ENCODE results near the gene GDF9.

Gene GDF9

GRCh38 chr5:132841305-132841704, 25.0 kb downstream of the GDF9 start:
- peak in 1 of 42 donors; percentile 47 for DNase-seq

DNA sequence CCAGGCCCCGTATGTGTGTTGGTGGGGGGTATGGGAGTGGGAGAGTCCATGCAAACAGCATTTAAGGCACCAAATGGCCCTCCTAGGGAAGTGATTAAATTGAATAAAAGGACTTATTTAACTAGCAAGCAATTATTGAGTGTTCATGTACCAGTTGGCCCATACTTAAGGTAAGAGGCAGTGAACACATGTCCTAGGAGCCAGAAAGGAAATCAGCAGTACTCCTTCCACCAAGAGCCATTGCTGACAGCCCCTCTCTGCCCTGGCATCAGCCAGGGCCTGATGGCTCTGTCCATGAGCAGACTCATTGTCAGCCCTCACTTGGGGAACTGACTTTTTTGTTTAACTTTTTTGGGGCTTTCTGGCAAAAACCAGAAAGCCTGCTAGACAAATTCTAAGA, 25.4 kb downstream of the GDF9 start:
- no peak for DNase-seq
- intact Hi-C loops (cut with DNase I), result no loop called here

More at GRCh38 chr5:132841305-132841704, 25.0 kb downstream of the GDF9 start:
- intact Hi-C loops (cut with DNase I), result no loop called here

DNA sequence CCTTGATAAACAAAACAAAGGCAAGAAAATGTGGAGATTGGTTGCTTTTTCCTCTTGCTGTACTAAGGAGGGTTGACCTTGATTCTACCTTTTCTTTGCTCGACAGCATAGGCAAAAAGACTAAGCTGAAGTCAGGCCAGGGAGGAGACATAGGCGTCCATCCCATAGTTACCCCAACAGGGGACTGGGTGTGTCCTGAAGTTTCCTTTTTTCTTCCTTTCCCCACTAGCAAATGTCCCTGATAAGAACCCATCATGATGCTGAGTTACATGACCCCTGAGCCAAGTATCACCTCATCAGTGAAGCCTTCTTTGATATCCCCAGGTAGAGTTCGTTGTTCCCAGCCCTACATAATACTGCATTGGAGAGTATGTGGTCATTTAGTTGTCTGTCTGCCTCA, 26.0 kb downstream of the GDF9 start:
- no peak for DNase-seq
- intact Hi-C loops (cut with DNase I), result no loop called here

DNA sequence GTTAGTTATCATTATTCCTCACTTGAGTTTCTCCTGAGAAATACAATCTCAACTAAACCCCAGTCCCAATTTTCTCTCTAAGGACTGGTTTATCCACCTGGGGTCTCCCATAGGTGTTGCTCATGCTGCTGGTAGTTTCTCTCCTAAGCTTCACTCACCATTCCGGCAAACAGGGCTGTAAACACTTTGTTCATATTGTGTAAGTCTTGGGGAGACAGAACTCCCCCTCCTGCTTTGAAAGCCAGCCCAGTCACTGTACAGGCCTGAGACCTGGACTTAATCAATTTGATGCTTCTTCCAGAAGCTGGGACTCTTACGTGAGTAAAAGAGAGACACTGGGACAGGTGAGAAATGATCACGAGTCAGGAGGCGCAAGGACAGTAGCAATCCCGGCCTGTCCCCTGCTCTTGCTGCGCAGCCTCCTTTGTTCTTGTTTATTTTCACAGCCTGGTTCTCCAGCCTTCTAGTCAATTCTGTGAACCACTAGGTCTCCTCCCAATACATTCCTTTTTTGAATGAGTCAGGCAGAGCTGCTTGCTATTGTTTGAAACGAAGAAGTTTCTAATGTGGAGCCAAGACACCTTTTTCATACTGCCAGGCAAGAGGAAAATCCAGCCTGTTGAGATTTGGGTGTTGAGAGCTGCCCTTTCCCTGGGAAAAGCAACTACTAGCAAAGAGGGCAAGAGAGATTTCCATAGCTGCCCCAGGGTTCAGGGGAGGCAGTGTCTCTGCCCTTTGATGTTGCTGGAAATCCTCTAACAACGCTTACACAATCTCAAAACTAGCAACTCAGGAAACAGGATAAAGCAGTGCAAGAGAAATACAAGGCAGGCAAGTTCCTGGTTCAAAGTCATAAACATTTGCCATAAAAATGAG, 26.6 kb downstream of the GDF9 start:
- intact Hi-C loops (cut with DNase I), result no loop called here
- DNase-seq, result no peak

DNA sequence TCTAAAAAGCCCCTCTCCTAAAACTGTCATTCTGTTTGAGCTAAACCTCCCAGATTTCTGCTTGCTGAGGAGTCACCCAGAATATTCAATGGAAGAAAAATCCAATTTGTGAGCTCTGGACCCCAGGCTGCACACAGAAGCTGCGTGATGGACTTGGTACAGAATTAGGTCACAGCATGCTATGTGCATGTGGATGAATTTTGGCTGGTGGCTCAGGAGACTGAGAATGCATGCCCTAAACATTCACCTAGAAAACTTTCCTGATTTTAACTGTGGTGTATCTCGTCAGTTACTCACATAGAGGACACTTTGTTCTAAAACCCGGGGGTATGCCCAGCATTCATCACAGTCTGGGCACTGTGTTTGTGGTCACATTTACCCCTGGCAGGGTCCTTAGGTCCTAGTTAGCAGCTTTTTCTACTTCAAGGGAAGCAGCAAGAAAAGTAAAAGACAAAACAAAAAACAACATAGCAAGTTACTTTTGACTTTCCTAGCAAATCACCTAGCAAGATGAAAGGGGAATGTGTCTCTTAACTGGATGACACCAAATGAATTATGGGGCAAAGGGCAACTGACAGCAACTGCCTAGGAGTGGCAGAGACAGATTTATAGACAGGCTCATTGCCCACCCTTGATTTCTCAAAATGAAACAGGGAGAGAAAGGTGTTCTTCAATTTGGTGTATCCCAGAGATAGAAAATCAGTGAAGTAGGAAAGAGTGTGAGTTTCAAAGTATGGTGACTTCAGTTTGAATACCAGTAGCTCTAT, 27.6 kb downstream of the GDF9 start:
- DNase-seq, result no peak
- intact Hi-C loops (cut with DNase I), result no loop called here

DNA sequence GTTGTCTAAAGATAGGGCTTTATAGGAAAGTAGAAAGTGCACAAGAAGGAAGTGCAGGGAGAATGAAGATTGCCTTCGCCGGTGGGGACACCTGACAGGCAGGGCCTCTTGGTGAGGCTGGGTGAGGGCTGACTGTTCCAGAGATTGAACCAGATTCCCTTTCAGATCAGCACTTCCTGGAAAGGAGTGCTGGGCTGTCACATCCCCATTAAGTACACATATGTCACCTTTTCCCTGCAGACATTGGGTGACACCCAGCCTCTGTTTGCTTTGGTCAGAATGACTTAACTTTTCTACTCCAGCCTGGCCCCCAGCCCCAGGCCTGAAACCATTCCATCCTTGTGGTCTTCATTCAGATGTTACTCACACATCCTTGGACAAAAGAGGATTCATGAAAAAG, 28.4 kb downstream of the GDF9 start:
- intact Hi-C loops (cut with DNase I), result no loop called here
- DNase-seq, result no peak

GRCh38 chr5:132836852-132837251, 29.4 kb downstream of the GDF9 start:
- intact Hi-C loops (cut with DNase I), result no loop called here
- DNase-seq, result no peak

DNA sequence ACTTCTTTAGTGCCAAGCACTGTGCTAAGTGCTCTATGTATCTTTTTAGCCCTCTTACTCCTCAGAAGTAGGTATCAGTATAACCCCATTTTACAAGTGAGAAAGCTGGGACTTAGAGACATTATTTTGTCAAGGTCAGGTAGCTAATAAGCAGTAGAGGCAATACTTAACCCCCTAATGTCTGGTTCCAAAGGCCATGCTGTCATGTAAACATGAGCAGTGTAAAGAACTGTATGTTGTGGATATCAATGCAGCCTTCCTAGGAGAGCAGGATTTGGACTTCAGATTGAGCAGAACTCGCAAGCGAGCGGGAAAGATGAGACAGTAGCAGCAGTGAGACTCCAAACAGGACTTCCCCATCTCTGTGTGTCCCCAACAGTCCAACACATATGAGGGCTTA, 32.2 kb downstream of the GDF9 start:
- intact Hi-C loops (cut with DNase I), result no loop called here
- DNase-seq, result no peak

DNA sequence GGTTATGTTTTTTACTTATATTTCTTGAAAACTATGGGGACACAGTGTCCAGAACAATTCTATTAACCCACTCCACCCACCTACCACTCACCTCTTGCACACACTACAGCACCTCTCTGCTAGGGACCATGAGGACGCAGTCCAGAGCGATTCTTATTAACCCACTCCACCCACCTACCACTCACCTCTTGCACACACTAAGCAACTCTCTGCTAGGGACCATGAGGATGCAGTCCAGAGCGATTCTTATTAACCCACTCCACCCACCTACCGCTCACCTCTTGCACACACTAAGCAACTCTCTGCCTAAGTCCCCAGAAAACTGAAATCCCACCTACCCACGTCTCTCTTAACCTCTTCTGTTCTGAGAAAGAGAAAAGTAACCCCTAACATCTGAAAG, 33.7 kb downstream of the GDF9 start:
- DNase-seq, result no peak
- intact Hi-C loops (cut with DNase I), result no loop called here

DNA sequence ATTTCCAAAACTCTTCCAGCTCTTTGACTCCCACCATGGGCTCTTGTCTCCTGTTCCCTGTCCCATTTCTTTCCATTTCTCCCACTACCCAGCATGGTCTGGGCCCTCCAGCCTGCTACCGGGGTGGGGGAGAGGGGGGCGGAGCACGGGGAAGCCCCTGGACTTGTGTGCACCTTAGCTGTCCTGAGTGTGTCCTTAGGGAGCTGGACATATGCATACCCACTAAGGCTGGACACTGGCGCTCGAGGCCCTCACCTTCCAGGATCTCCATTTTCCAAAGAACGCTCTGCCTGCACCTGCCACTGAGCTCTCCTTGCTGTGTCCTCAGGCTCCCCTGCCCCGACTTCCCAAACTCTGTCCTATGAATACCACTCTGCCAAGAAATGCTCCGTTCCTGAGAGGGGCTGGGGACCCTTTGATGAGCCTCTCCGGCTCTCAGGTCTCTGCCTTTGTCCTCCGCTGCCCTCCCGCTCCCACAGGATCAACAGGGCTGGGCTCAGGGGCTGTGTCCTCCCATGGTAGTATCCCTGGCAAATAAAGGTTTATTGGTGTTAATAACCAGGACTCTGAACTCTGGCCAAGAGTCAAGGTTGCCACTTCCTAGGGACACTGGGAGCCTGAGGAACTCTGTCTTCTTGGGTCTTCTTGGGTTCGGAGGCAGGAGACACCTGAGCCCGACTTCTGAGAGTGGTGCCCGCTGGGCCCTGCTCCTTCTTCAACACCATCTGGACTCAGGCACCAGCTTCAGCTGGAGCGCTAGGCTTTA, 35.0 kb downstream of the GDF9 start:
- DNase-seq, result no peak
- intact Hi-C loops (cut with DNase I), result no loop called here

GRCh38 chr5:132830436-132831094, 35.7 kb downstream of the GDF9 start, which contains the start of gene SHROOM1:
TSS of gene SHROOM1 (minus strand) at chr5:132830647. CDS start at chr5:132826140, 4,507 bp downstream.
- peak in 26 of 42 donors; percentile 24 to 75 (median 55) for DNase-seq
- intact Hi-C loops (cut with DNase I), result no loop called here

GRCh38 chr5:132829742-132830435, 36.4 kb downstream of the GDF9 start:
- peak in 41 of 42 donors; percentile 69 to 91 (median 82) for DNase-seq
- intact Hi-C loops (cut with DNase I), result loop anchor here (5.0 kb wide), 2 partner anchors 37 to 52 kb away; partner anchors contain the start of genes GDF9 and UQCRQ

DNA sequence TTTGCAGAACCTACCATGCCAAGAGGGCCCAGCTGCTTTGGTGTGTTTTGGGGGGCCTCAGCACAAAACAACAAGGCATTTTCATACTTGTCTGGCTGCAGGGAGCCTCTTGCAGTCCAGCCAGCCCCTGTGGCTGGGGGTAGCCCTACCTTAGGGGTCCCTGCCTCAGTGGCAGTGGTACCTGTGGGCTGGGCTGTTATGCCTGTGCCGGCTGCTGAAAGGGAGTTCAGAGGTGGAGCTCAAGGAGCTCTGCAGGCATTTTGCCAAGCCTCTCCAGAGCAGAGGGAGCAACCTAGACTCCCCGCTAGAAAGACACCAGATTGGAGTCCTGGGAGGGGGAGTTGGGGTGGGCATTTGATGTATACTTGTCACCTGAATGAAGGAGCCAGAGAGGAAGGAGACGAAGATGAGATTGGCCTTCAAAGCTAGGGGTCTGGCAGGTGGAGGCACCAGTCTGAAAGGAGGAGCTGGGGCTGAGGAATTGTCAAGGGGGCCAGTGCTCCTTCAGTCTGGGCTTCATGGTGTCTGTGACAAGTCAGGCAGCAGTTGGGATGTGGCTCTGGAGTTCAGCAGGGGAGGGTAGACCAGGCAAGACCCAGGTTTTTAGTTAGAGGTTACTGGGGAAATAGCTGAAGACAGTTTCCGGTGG, 37.3 kb downstream of the GDF9 start:
- intact Hi-C loops (cut with DNase I), result loop anchor here (5.0 kb wide), 2 partner anchors 38 to 53 kb away; partner anchors contain the start of genes GDF9 and UQCRQ
- DNase-seq, result no peak

GRCh38 chr5:132827943-132828673, 38.2 kb downstream of the GDF9 start:
- DNase-seq, result no peak
- intact Hi-C loops (cut with DNase I), result loop anchor here (5.0 kb wide), 2 partner anchors 39 to 54 kb away; partner anchors contain the start of genes GDF9 and UQCRQ

DNA sequence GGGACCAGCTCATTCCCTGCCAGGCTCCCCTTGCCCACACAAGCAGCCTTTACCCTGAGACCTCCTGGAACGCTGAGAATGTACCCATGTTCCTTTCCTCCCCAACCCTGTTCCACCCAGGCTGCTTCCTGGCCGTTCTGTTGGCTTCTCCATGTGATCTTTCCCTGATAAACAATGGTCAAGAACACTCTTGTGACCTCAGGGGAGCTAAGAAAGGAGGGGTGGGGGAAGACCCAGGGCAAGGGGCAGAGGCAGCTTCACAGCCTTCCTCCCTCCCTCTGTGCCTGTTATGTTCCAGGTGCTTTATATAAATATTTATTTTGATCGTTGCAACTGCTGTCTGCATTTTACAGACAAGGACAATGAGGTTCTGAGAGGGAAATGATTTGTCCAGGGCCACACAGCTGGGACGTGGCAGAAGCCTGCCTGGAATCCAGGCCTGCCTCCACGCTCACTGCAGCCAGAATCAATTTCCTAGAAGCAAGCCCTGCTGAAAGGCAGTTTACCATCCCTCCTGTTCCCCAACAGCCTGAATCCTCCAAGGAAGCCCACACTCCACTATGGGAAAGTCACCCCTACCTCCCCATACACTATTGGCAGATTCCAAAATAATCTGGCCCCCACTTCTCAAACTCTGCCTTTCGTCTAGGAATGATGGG, 39.7 kb downstream of the GDF9 start:
- no peak for DNase-seq
- intact Hi-C loops (cut with DNase I), result loop anchor here (5.0 kb wide), 2 partner anchors 41 to 56 kb away; partner anchors contain the start of genes GDF9 and UQCRQ

DNA sequence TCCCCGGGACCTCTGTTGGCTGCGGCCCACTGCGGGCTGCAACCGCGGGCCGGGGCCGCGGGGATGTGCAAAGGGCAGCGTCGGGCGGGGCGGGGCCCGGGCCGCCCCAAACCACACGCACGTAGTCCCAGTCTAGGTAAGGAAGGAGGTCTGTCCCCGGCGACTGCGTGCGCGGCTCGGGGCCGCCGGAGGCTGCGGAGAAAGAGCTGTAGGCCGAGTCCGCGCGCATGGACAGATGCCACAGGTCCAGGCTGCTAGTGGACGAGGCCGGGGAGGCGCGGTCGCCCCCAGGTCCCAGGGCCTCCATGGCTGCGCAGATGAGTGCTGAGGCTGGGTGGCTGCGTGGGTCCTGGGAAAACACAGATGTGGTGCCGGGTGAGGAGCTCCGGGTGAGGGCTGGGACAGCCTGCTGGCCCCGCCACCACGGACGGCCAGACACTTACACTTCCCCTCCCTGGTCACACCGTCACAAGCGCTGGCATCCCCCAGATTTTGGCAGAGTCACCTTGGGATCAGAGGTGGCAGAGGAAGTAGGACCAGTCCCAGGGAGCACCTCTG, 40.4 kb downstream of the GDF9 start:
- DNase-seq, result no peak
- intact Hi-C loops (cut with DNase I), result loop anchor here (5.0 kb wide), 2 partner anchors 41 to 56 kb away; partner anchors contain the start of genes GDF9 and UQCRQ

Measured in head of caudate nucleus (tissue), 42 donors.